ENCODE data around the gene CAPZB. TPM values are rescaled to one million over a fixed set of nuclear protein-coding genes. Genes with fewer than 3 reads are reported as not detected.

CAPZB gene
- total RNA-seq, 1 experiment from 2014 or later: 198 TPM

- H3K27me3 Mint-ChIP-seq (ENCODE audit: unreplicated experiment): no peaks in the 10 kb centered on the region
- CTCF ChIA-PET: no interaction called here
- TF ChIP-seq CTCF (IDR thresholded peaks at IDR 0.05; ENCODE audit: unreplicated experiment): no peak
- H3K9me3 Mint-ChIP-seq (ENCODE audit: low read depth, unreplicated experiment): no peaks in the 10 kb centered on the region
- H3K36me3 Mint-ChIP-seq (ENCODE audit: insufficient read depth, unreplicated experiment): peaks cover 8% of the 10 kb centered on the region
- no peak for DNase-seq
- no peak overlapping the region for H3K4me3 Mint-ChIP-seq (ENCODE audit: low read depth, unreplicated experiment)
- intact Hi-C loops (cut with micrococcal nuclease; ENCODE audit: unreplicated experiment): no loop called here
- no peaks in the 10 kb centered on the region for H3K4me1 Mint-ChIP-seq (ENCODE audit: low read depth, unreplicated experiment)
- BruUV-seq (replicated peaks): no TSS peak
- H3K27ac Mint-ChIP-seq (ENCODE audit: unreplicated experiment): no peak overlapping the region
These were observed 110.4 kb downstream of the CAPZB start for GRCh38 chr1:19374926-19375325.

GRCh38 chr1:19374083-19374801 lies 111.1 kb downstream of the CAPZB start:
- no peak overlapping the region for H3K4me3 Mint-ChIP-seq (ENCODE audit: low read depth, unreplicated experiment)
- H3K4me1 Mint-ChIP-seq (ENCODE audit: low read depth, unreplicated experiment): no peaks in the 10 kb centered on the region
- no peaks in the 10 kb centered on the region for H3K9me3 Mint-ChIP-seq (ENCODE audit: low read depth, unreplicated experiment)
- DNase-seq: no peak
- no peak overlapping the region for H3K27ac Mint-ChIP-seq (ENCODE audit: unreplicated experiment)
- H3K27me3 Mint-ChIP-seq (ENCODE audit: unreplicated experiment): no peaks in the 10 kb centered on the region
- peaks cover 3% of the 10 kb centered on the region for H3K36me3 Mint-ChIP-seq (ENCODE audit: insufficient read depth, unreplicated experiment)
- intact Hi-C loops (cut with micrococcal nuclease; ENCODE audit: unreplicated experiment): no loop called here
- BruUV-seq (replicated peaks): no TSS peak
- CTCF ChIA-PET: no interaction called here
- TF ChIP-seq CTCF (IDR thresholded peaks at IDR 0.05; ENCODE audit: unreplicated experiment): no peak

GRCh38 chr1:19373211-19374082 lies 111.9 kb downstream of the CAPZB start:
- intact Hi-C loops (cut with micrococcal nuclease; ENCODE audit: unreplicated experiment): no loop called here
- H3K9me3 Mint-ChIP-seq (ENCODE audit: low read depth, unreplicated experiment): no peaks in the 10 kb centered on the region
- CTCF ChIA-PET: no interaction called here
- H3K4me1 Mint-ChIP-seq (ENCODE audit: low read depth, unreplicated experiment): no peaks in the 10 kb centered on the region
- no TSS peak for BruUV-seq (replicated peaks)
- no peaks in the 10 kb centered on the region for H3K27me3 Mint-ChIP-seq (ENCODE audit: unreplicated experiment)
- no peaks in the 10 kb centered on the region for H3K36me3 Mint-ChIP-seq (ENCODE audit: insufficient read depth, unreplicated experiment)
- H3K4me3 Mint-ChIP-seq (ENCODE audit: low read depth, unreplicated experiment): no peak overlapping the region
- DNase-seq: no peak
- H3K27ac Mint-ChIP-seq (ENCODE audit: unreplicated experiment): no peak overlapping the region
- no peak for TF ChIP-seq CTCF (IDR thresholded peaks at IDR 0.05; ENCODE audit: unreplicated experiment)

- H3K27ac Mint-ChIP-seq (ENCODE audit: unreplicated experiment): no peak overlapping the region
These were observed 112.7 kb downstream of the CAPZB start for GRCh38 chr1:19372602-19373001.

More at GRCh38 chr1:19372602-19373001, 112.7 kb downstream of the CAPZB start:
- Mint-ChIP-seq H3K4me3 (ENCODE audit: low read depth, unreplicated experiment) (no peak overlapping the region), H3K36me3 (ENCODE audit: insufficient read depth, unreplicated experiment) (no peaks in the 10 kb centered on the region), H3K9me3 (ENCODE audit: low read depth, unreplicated experiment) (no peaks in the 10 kb centered on the region), H3K4me1 (ENCODE audit: low read depth, unreplicated experiment) (no peaks in the 10 kb centered on the region), H3K27me3 (ENCODE audit: unreplicated experiment) (no peaks in the 10 kb centered on the region)
- DNase-seq: no peak
- CTCF ChIA-PET: interaction anchor here (0.5 kb wide), 1 partner anchor 290 kb away, joined by 7 read pairs; no protein-coding TSS in a partner anchor
- intact Hi-C loops (cut with micrococcal nuclease; ENCODE audit: unreplicated experiment): no loop called here
- no peak for TF ChIP-seq CTCF (IDR thresholded peaks at IDR 0.05; ENCODE audit: unreplicated experiment)
- BruUV-seq (replicated peaks): no TSS peak
